MCF 10A (cell line): ENCODE measurements around the gene ZFYVE16. TPM values are rescaled to one million over a fixed set of nuclear protein-coding genes. Genes with fewer than 3 reads are reported as not detected.

Experiments used
- BruUV-seq: library from RNA; stranded (reverse); fragments of 400-500 nt; replicated peaks from 2 replicates; lab custom pipeline; 2021; lab: Mats Ljungman, UMichigan
- CTCF ChIA-PET: fragments of 300-600 bp; sonication (Branson Sonifier 250); formaldehyde crosslinking; extraction: SDS; loops from one replicate; lab custom pipeline; 2021; ENCODE audit warnings: antibody characterized with exemption, inconsistent platforms; lab: Yijun Ruan, JAX
- POLR2A ChIA-PET: fragments of 300-600, 350-650 bp; sonication (Branson Sonifier 250); formaldehyde crosslinking; extraction: SDS; loops from one replicate; lab custom pipeline; 2020; ENCODE audit warnings: antibody characterized with exemption, inconsistent platforms; lab: Yijun Ruan, JAX
- DNase-seq: peaks from one replicate; pipeline ENCODE4 v3.0.0-alpha.2; 2018; ENCODE audit not compliant: unreplicated experiment
- H3K27ac Mint-ChIP-seq: one replicate; pipeline ENCODE4 v1.8.0; 2022; ENCODE audit warnings: mild to moderate bottlenecking, low read depth, mixed read lengths; ENCODE audit not compliant: unreplicated experiment
- H3K27me3 Mint-ChIP-seq: one replicate; pipeline ENCODE4 v1.8.0; 2022; ENCODE audit warnings: mixed read lengths; ENCODE audit not compliant: insufficient read depth, unreplicated experiment
- H3K36me3 Mint-ChIP-seq: one replicate; pipeline ENCODE4 v1.8.0; 2022; ENCODE audit warnings: mild to moderate bottlenecking, moderate library complexity, mixed read lengths; ENCODE audit not compliant: insufficient read depth, unreplicated experiment
- H3K4me1 Mint-ChIP-seq: one replicate; pipeline ENCODE4 v1.8.0; 2022; ENCODE audit warnings: mixed read lengths; ENCODE audit not compliant: insufficient read depth, unreplicated experiment
- H3K4me3 Mint-ChIP-seq: one replicate; pipeline ENCODE4 v1.8.0; 2022; ENCODE audit warnings: mild to moderate bottlenecking, moderate library complexity, mixed read lengths; ENCODE audit not compliant: unreplicated experiment
- H3K9me3 Mint-ChIP-seq: one replicate; pipeline ENCODE4 v1.8.0; 2022; ENCODE audit warnings: mixed read lengths; ENCODE audit not compliant: unreplicated experiment
- intact Hi-C: fragments of 100-400 bp; cut with micrococcal nuclease; formaldehyde crosslinking; loops from 2 replicates; pipeline ENCODE4 v1.14.1; 2022
- total RNA-seq: library from RNA; stranded (reverse); gene quantifications from 2 replicates; pipeline ENCODE4 v1.2.3, GENCODE V29; 2022
- TF ChIP-seq, protein P1 (sequence below): fragments of 200-600 bp; IDR thresholded peaks from one replicate; pipeline ENCODE4 v1.8.0; 2022; ENCODE audit warnings: antibody characterized with exemption, mild to moderate bottlenecking; ENCODE audit not compliant: unreplicated experiment

Gene ZFYVE16
- total RNA-seq, 1 experiment from 2014 or later, result 34.8 TPM

DNA sequence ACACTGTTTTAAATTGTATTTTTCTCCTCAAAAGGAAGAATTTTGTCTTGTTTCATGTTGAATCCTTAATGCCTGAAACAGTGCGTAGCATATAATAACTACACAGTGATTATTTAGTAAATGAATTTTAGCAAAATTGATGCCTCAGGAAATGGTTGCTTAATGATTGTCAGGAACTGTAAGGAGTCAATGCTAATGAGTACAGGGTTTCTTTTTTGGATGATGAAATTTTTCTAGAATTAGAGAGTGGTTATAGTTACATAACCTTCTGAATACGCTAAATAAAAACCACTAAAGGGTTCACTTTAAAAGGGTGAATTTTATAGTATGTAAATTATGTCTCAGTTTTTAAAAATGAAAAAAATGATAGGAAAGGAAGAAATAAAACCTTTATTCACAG is 94.9 kb downstream of the ZFYVE16 start:
- Mint-ChIP-seq H3K27me3 (no peaks in the 10 kb centered on the region), H3K36me3 (no peaks in the 10 kb centered on the region), H3K4me1 (no peaks in the 10 kb centered on the region), H3K27ac (no peak overlapping the region), H3K4me3 (no peak overlapping the region), H3K9me3 (no peaks in the 10 kb centered on the region)
- no TSS peak for BruUV-seq
- ChIA-PET POLR2A (interaction anchor here (0.7 kb wide), 1 partner anchor 14 kb away, joined by 3 read pairs; no protein-coding TSS in a partner anchor), CTCF (interaction anchor here (0.6 kb wide), 2 partner anchors 36 to 186 kb away, joined by 3 read pairs; no protein-coding TSS in a partner anchor)
- DNase-seq, result no peak
- intact Hi-C loops, result no loop called here
- TF ChIP-seq, protein P1, sequence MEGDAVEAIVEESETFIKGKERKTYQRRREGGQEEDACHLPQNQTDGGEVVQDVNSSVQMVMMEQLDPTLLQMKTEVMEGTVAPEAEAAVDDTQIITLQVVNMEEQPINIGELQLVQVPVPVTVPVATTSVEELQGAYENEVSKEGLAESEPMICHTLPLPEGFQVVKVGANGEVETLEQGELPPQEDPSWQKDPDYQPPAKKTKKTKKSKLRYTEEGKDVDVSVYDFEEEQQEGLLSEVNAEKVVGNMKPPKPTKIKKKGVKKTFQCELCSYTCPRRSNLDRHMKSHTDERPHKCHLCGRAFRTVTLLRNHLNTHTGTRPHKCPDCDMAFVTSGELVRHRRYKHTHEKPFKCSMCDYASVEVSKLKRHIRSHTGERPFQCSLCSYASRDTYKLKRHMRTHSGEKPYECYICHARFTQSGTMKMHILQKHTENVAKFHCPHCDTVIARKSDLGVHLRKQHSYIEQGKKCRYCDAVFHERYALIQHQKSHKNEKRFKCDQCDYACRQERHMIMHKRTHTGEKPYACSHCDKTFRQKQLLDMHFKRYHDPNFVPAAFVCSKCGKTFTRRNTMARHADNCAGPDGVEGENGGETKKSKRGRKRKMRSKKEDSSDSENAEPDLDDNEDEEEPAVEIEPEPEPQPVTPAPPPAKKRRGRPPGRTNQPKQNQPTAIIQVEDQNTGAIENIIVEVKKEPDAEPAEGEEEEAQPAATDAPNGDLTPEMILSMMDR, result no peak

DNA sequence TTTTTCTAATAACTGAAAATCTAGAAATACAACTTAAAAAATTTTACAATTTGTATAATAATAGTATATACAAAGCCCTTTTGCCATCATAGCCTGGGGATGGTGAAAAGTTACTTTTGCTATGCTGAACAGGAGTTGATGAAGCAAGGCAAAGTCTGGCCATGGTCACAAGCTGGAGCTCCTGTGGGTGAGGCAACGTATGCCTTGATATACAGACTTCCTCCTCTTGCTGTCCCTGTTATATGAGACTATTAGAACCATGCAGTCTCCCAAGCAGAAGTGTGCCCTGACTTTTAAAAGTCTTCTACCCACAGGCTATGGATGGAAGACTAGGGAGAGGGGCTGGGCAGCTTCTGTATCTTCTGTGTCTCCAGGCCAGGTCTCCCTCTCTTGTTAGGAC is 95.8 kb downstream of the ZFYVE16 start:
- Mint-ChIP-seq H3K4me3 (no peak overlapping the region), H3K9me3 (no peaks in the 10 kb centered on the region), H3K27me3 (no peaks in the 10 kb centered on the region), H3K27ac (no peak overlapping the region), H3K36me3 (no peaks in the 10 kb centered on the region), H3K4me1 (no peaks in the 10 kb centered on the region)
- ChIA-PET CTCF (no interaction called here), POLR2A (interaction anchor here (0.7 kb wide), 1 partner anchor 13 kb away, joined by 3 read pairs; no protein-coding TSS in a partner anchor)
- TF ChIP-seq, protein P1, result no peak
- no TSS peak for BruUV-seq
- no peak for DNase-seq
- intact Hi-C loops, result no loop called here

- no peaks in the 10 kb centered on the region for H3K9me3 Mint-ChIP-seq
- CTCF ChIA-PET, result no interaction called here
- H3K4me3 Mint-ChIP-seq, result no peak overlapping the region
- TF ChIP-seq, protein P1, result no peak
- H3K4me1 Mint-ChIP-seq, result no peaks in the 10 kb centered on the region
- no peak for DNase-seq
- no peaks in the 10 kb centered on the region for H3K36me3 Mint-ChIP-seq
- intact Hi-C loops, result no loop called here
- H3K27me3 Mint-ChIP-seq, result no peaks in the 10 kb centered on the region
- H3K27ac Mint-ChIP-seq, result no peak overlapping the region
- no TSS peak for BruUV-seq
- POLR2A ChIA-PET, result no interaction called here
Observed at GRCh38 chr5:80504833-80505232, 97.0 kb downstream of the ZFYVE16 start.

- TF ChIP-seq, protein P1, result no peak
- H3K27ac Mint-ChIP-seq, result no peak overlapping the region
- no peaks in the 10 kb centered on the region for H3K4me1 Mint-ChIP-seq
Observed at GRCh38 chr5:80507663-80508062, 99.8 kb downstream of the ZFYVE16 start.

More at GRCh38 chr5:80507663-80508062, 99.8 kb downstream of the ZFYVE16 start:
- Mint-ChIP-seq H3K36me3 (no peaks in the 10 kb centered on the region), H3K27me3 (no peaks in the 10 kb centered on the region), H3K9me3 (no peaks in the 10 kb centered on the region), H3K4me3 (no peak overlapping the region)
- intact Hi-C loops, result no loop called here
- no TSS peak for BruUV-seq
- POLR2A ChIA-PET, result no interaction called here
- CTCF ChIA-PET, result interaction anchor here (0.7 to 1.3 kb wide), 2 partner anchors 8 to 791 kb away, joined by 4 read pairs; no protein-coding TSS in a partner anchor
- no peak for DNase-seq
